GM23338 (cell line): Measurements from ENCODE around the gene ITGA1. TPM values are rescaled to one million over a fixed set of nuclear protein-coding genes. Genes with fewer than 3 reads are reported as not detected.

ENCODE experiments used
- ATAC-seq: fragments of 200-7000 bp; cut with Tn5 transposase; 3 replicates; pipeline ENCODE4 v1.9.1; 2020
- DNase-seq: peaks from one replicate; pipeline ENCODE4 v3.0.0-alpha.2; 2015; ENCODE audit warnings: low spot score
- H2AFZ ChIP-seq: fragments of 200-600 bp; sonication (generic); 2 replicates; pipeline ENCODE4 v1.8.0; 2016; ENCODE audit warnings: antibody characterized with exemption, mild to moderate bottlenecking, moderate library complexity
- H3F3A ChIP-seq: fragments of 200-600 bp; sonication (generic); replicated peaks from 2 replicates; pipeline ENCODE4 v1.8.0; 2017; ENCODE audit warnings: antibody characterized with exemption, mixed run types, low read depth
- H3K27ac ChIP-seq: fragments of 200-600 bp; sonication (generic); 2 replicates; pipeline ENCODE4 v1.6.1; 2016; ENCODE audit warnings: low read depth
- H3K27me3 ChIP-seq: fragments of 200-600 bp; sonication (generic); 2 replicates; pipeline ENCODE4 v1.8.0; 2016; ENCODE audit warnings: mild to moderate bottlenecking, mixed run types, moderate library complexity; ENCODE audit not compliant: insufficient read depth
- H3K36me3 ChIP-seq: fragments of 200-600 bp; sonication (generic); 2 replicates; pipeline ENCODE4 v1.8.0; 2016; ENCODE audit warnings: mild to moderate bottlenecking; ENCODE audit not compliant: insufficient read depth
- H3K4me1 ChIP-seq: fragments of 200-600 bp; sonication (generic); 2 replicates; pipeline ENCODE4 v1.8.0; 2016; ENCODE audit warnings: mild to moderate bottlenecking, moderate library complexity; ENCODE audit not compliant: insufficient read depth
- H3K4me2 ChIP-seq: fragments of 200-600 bp; sonication (generic); 2 replicates; pipeline ENCODE4 v1.7.1; 2017; ENCODE audit warnings: mixed run types
- H3K4me3 ChIP-seq: fragments of 200-600 bp; sonication (generic); 2 replicates; pipeline ENCODE4 v1.6.1; 2016; ENCODE audit warnings: mixed run types
- H3K79me2 ChIP-seq: fragments of 200-600 bp; sonication (generic); replicated peaks from 2 replicates; pipeline ENCODE4 v1.8.0; 2017; ENCODE audit warnings: mild to moderate bottlenecking; ENCODE audit not compliant: insufficient read depth
- H3K9me2 ChIP-seq: fragments of 200-600 bp; sonication (generic); 2 replicates; pipeline ENCODE4 v1.8.0; 2017; ENCODE audit not compliant: insufficient read depth
- H4K20me1 ChIP-seq: fragments of 200-600 bp; sonication (generic); replicated peaks from 2 replicates; pipeline ENCODE4 v1.8.0; 2017; ENCODE audit warnings: mild to moderate bottlenecking; ENCODE audit not compliant: insufficient read depth
- H3K27ac Mint-ChIP-seq: 2 replicates; pipeline ENCODE4 v1.8.0; 2020; ENCODE audit warnings: inconsistent platforms, mild to moderate bottlenecking, moderate library complexity, mixed read lengths
- H3K27me3 Mint-ChIP-seq: 3 replicates; pipeline ENCODE4 v1.8.0; 2022; ENCODE audit warnings: low read depth, mild to moderate bottlenecking, moderate library complexity, mixed read lengths, inconsistent platforms; ENCODE audit not compliant: insufficient read depth, poor library complexity
- H3K36me3 Mint-ChIP-seq: 3 replicates; pipeline ENCODE4 v1.8.0; 2021; ENCODE audit warnings: low read depth, mild to moderate bottlenecking, inconsistent platforms, moderate library complexity, mixed read lengths
- H3K4me1 Mint-ChIP-seq: 3 replicates; pipeline ENCODE4 v1.8.0; 2020; ENCODE audit warnings: mild to moderate bottlenecking, inconsistent platforms, mixed read lengths
- H3K4me3 Mint-ChIP-seq: 3 replicates; pipeline ENCODE4 v1.8.0; 2021; ENCODE audit warnings: moderate library complexity, mild to moderate bottlenecking, inconsistent platforms, mixed read lengths
- H3K9me3 Mint-ChIP-seq: 3 replicates; pipeline ENCODE4 v1.8.0; 2020; ENCODE audit warnings: moderate library complexity, mild to moderate bottlenecking, inconsistent platforms, mixed read lengths
- CREB1 ChIP-seq: fragments of 250-450 bp; sonication (Bioruptor Pico); IDR thresholded peaks from 2 replicates; pipeline ENCODE4 v1.5.0; 2020; ENCODE audit warnings: low read depth, mild to moderate bottlenecking, moderate library complexity
- CTCF ChIP-seq, 2 experiments: fragments of 200-600 bp in 1 of 2; sonication (generic) in 1 of 2; conservative IDR thresholded peaks; 2 replicates each; pipeline versions ENCODE4 v1.5.1 to v1.6.1; 2016 to 2017; ENCODE audit warnings: antibody characterized with exemption in 2 of 2, low read depth in 2 of 2, mild to moderate bottlenecking in 2 of 2, moderate library complexity in 1 of 2
- EZH2 ChIP-seq: fragments of 200-600 bp; sonication (generic); IDR thresholded peaks from one replicate; pipeline ENCODE4 v1.8.0; 2017; ENCODE audit warnings: antibody characterized with exemption, mild to moderate bottlenecking, low read depth; ENCODE audit not compliant: unreplicated experiment
- EZH2phosphoT487 ChIP-seq: fragments of 200-600 bp; sonication (generic); IDR thresholded peaks from one replicate; pipeline ENCODE4 v1.8.1; 2018; ENCODE audit warnings: antibody characterized with exemption; ENCODE audit not compliant: unreplicated experiment
- JUNB ChIP-seq: IDR thresholded peaks from one replicate; pipeline ENCODE4 v1.6.1; 2016; ENCODE audit warnings: antibody characterized with exemption; ENCODE audit not compliant: unreplicated experiment
- NANOG ChIP-seq: IDR thresholded peaks from 2 replicates; pipeline ENCODE4 v1.6.1; 2016; ENCODE audit warnings: antibody characterized with exemption, borderline replicate concordance
- POLR2AphosphoS5 ChIP-seq: IDR thresholded peaks from 2 replicates; pipeline ENCODE4 v1.6.1; 2016; ENCODE audit warnings: antibody characterized with exemption, low read depth
- REST ChIP-seq: IDR thresholded peaks from one replicate; pipeline ENCODE4 v1.6.1; 2018; ENCODE audit warnings: antibody characterized with exemption; ENCODE audit not compliant: unreplicated experiment
- STAT1 ChIP-seq: IDR thresholded peaks from one replicate; pipeline ENCODE4 v1.6.1; 2016; ENCODE audit warnings: antibody characterized with exemption; ENCODE audit not compliant: unreplicated experiment
- ZNF114 ChIP-seq: fragments of 250-450 bp; sonication (Bioruptor Pico); IDR thresholded peaks from 2 replicates; pipeline ENCODE4 v1.5.0; 2020; ENCODE audit warnings: mild to moderate bottlenecking, moderate library complexity
- ZNF331 ChIP-seq: fragments of 250-450 bp; sonication (Bioruptor Pico); IDR thresholded peaks from 2 replicates; pipeline ENCODE4 v1.5.0; 2020; ENCODE audit warnings: low read depth, mild to moderate bottlenecking, moderate library complexity
- polyA plus RNA-seq: library from polyadenylated mRNA; unstranded; fragments of >200 nt; fragmentation: Nextera tagmentation; extraction: Ambion mirVana; gene quantifications from 2 replicates; pipeline ENCODE4 v1.2.1, GENCODE V29; 2016
- total RNA-seq: library from RNA; depleted of rRNA; stranded (reverse); fragments of >200 nt; shearing (Covaris generic); gene quantifications from 2 replicates; pipeline ENCODE4 v1.2.3, GENCODE V29; 2014
- TF ChIP-seq, protein P1 (sequence below): IDR thresholded peaks from 2 replicates; pipeline ENCODE4 v1.6.1; 2016; ENCODE audit warnings: antibody characterized with exemption
- TF ChIP-seq, protein P2 (sequence below): fragments of 250-450 bp; sonication (Bioruptor Pico); IDR thresholded peaks from 2 replicates; pipeline ENCODE4 v1.5.0; 2020; ENCODE audit warnings: mild to moderate bottlenecking, moderate library complexity

The ITGA1 gene
- total and polyA plus RNA-seq, 2 experiments from 2014 or later = 1.8 to 4.9 TPM

DNA sequence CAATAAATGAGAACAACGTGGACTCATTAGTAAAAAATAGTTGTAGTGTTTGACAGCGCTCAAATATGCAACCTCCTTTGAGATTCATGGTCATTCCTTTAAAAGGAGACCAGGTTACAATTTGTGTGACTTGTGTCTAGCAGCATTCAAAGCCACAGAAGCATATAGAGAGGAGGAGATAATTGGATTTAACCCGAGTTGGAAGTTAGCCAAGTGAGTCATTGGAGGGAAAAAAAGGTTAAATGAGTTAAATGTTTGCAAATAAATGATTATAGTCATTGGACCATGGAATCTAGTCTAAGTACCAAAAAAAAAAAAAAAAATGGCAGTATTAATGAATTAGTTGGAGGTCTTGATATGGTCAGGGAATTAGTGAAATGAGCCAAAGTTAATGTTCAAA lies 90.9 kb downstream of the ITGA1 start:
- Histone ChIP-seq H2AFZ (no peak overlapping the region), H3K79me2 (no peaks in the 10 kb centered on the region), H3K4me3 (no peak overlapping the region), H3F3A (no peaks in the 10 kb centered on the region), H4K20me1 (no peaks in the 10 kb centered on the region), H3K27me3 (no peaks in the 10 kb centered on the region), H3K4me2 (no peak overlapping the region), H3K36me3 (no peaks in the 10 kb centered on the region), H3K4me1 (no peaks in the 10 kb centered on the region), H3K9me2 (no peaks in the 10 kb centered on the region), H3K27ac (no peak overlapping the region)
- Mint-ChIP-seq H3K27ac (no peak overlapping the region), H3K4me3 (no peak overlapping the region), H3K4me1 (no peaks in the 10 kb centered on the region), H3K9me3 (no peaks in the 10 kb centered on the region), H3K27me3 (peaks cover 3% of the 10 kb centered on the region), H3K36me3 (no peaks in the 10 kb centered on the region)
- ATAC-seq = no peak
- DNase-seq = no peak
- no peak for TF ChIP-seq EZH2
- TF ChIP-seq, protein P1, sequence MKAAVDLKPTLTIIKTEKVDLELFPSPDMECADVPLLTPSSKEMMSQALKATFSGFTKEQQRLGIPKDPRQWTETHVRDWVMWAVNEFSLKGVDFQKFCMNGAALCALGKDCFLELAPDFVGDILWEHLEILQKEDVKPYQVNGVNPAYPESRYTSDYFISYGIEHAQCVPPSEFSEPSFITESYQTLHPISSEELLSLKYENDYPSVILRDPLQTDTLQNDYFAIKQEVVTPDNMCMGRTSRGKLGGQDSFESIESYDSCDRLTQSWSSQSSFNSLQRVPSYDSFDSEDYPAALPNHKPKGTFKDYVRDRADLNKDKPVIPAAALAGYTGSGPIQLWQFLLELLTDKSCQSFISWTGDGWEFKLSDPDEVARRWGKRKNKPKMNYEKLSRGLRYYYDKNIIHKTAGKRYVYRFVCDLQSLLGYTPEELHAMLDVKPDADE = no peak
- TF ChIP-seq CTCF (conservative IDR thresholded peaks at IDR 0.05; ENCODE audit: low read depth in 2 of 2) = no peak
- no peak for TF ChIP-seq EZH2phosphoT487
- TF ChIP-seq STAT1 = no peak
- no peak for TF ChIP-seq CREB1 (CRISPR knock-in tag)
- no peak for TF ChIP-seq ZNF114
- TF ChIP-seq NANOG = no peak
- TF ChIP-seq, protein P2, sequence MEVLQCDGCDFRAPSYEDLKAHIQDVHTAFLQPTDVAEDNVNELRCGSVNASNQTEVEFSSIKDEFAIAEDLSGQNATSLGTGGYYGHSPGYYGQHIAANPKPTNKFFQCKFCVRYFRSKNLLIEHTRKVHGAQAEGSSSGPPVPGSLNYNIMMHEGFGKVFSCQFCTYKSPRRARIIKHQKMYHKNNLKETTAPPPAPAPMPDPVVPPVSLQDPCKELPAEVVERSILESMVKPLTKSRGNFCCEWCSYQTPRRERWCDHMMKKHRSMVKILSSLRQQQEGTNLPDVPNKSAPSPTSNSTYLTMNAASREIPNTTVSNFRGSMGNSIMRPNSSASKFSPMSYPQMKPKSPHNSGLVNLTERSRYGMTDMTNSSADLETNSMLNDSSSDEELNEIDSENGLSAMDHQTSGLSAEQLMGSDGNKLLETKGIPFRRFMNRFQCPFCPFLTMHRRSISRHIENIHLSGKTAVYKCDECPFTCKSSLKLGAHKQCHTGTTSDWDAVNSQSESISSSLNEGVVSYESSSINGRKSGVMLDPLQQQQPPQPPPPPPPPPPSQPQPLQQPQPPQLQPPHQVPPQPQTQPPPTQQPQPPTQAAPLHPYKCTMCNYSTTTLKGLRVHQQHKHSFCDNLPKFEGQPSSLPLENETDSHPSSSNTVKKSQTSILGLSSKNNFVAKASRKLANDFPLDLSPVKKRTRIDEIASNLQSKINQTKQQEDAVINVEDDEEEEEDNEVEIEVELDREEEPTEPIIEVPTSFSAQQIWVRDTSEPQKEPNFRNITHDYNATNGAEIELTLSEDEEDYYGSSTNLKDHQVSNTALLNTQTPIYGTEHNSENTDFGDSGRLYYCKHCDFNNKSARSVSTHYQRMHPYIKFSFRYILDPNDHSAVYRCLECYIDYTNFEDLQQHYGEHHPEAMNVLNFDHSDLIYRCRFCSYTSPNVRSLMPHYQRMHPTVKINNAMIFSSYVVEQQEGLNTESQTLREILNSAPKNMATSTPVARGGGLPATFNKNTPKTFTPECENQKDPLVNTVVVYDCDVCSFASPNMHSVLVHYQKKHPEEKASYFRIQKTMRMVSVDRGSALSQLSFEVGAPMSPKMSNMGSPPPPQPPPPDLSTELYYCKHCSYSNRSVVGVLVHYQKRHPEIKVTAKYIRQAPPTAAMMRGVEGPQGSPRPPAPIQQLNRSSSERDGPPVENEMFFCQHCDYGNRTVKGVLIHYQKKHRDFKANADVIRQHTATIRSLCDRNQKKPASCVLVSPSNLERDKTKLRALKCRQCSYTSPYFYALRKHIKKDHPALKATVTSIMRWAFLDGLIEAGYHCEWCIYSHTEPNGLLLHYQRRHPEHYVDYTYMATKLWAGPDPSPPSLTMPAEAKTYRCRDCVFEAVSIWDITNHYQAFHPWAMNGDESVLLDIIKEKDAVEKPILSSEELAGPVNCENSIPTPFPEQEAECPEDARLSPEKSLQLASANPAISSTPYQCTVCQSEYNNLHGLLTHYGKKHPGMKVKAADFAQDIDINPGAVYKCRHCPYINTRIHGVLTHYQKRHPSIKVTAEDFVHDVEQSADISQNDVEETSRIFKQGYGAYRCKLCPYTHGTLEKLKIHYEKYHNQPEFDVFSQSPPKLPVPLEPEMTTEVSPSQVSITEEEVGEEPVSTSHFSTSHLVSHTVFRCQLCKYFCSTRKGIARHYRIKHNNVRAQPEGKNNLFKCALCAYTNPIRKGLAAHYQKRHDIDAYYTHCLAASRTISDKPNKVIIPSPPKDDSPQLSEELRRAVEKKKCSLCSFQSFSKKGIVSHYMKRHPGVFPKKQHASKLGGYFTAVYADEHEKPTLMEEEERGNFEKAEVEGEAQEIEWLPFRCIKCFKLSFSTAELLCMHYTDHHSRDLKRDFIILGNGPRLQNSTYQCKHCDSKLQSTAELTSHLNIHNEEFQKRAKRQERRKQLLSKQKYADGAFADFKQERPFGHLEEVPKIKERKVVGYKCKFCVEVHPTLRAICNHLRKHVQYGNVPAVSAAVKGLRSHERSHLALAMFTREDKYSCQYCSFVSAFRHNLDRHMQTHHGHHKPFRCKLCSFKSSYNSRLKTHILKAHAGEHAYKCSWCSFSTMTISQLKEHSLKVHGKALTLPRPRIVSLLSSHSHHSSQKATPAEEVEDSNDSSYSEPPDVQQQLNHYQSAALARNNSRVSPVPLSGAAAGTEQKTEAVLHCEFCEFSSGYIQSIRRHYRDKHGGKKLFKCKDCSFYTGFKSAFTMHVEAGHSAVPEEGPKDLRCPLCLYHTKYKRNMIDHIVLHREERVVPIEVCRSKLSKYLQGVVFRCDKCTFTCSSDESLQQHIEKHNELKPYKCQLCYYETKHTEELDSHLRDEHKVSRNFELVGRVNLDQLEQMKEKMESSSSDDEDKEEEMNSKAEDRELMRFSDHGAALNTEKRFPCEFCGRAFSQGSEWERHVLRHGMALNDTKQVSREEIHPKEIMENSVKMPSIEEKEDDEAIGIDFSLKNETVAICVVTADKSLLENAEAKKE (CRISPR knock-in tag) = no peak
- TF ChIP-seq POLR2AphosphoS5 = no peak
- TF ChIP-seq JUNB = no peak
- no peak for TF ChIP-seq ZNF331 (CRISPR knock-in tag)
- no peak for TF ChIP-seq REST
